COLO668 (cell line): ENCODE results near the gene RASA3.
A peak's percentile ranks its signal among the peaks of the same experiment; 100 is the strongest.
"Not testable (repeated sequence)": the region's sequence is repeated elsewhere in the genome, so short reads cannot be mapped to it uniquely, and the experiment has no call there.

Experiments used
- DNase-seq: peaks from one replicate; lab custom pipeline; 2025; ENCODE audit not compliant: unreplicated experiment; lab: John Stamatoyannopoulos, UW

RASA3 gene

GRCh38 chr13:114128624-114129522 is 3.5 kb downstream of the RASA3 start:
- peak; percentile 70 for DNase-seq

- DNase-seq: no peak
Observed at GRCh38 chr13:114128348-114128623, 4.1 kb downstream of the RASA3 start.

GRCh38 chr13:114127473-114128347 is 4.7 kb downstream of the RASA3 start:
- DNase-seq: no peak

- no peak for DNase-seq
Observed at GRCh38 chr13:114126789-114127472, 5.5 kb downstream of the RASA3 start.

- DNase-seq: not testable (repeated sequence)
Observed at GRCh38 chr13:114126086-114126485, 6.3 kb downstream of the RASA3 start.

- DNase-seq: no peak
Observed at GRCh38 chr13:114125589-114125988, 6.8 kb downstream of the RASA3 start.

GRCh38 chr13:114124921-114125320 is 7.5 kb downstream of the RASA3 start:
- DNase-seq: no peak

- DNase-seq: no peak
Observed at GRCh38 chr13:114124431-114124830, 8.0 kb downstream of the RASA3 start.

- DNase-seq: no peak
Observed at GRCh38 chr13:114123876-114124275, 8.5 kb downstream of the RASA3 start.

- DNase-seq: no peak
Observed at GRCh38 chr13:114123448-114123847, 9.0 kb downstream of the RASA3 start.

GRCh38 chr13:114122591-114123211 is 9.7 kb downstream of the RASA3 start:
- no peak for DNase-seq

- DNase-seq: no peak
Observed at GRCh38 chr13:114122127-114122511, 10.3 kb downstream of the RASA3 start.

GRCh38 chr13:114121496-114122126 is 10.8 kb downstream of the RASA3 start:
- no peak for DNase-seq

GRCh38 chr13:114121031-114121430 is 11.4 kb downstream of the RASA3 start:
- DNase-seq: no peak

- no peak for DNase-seq
Observed at GRCh38 chr13:114120591-114121011, 11.8 kb downstream of the RASA3 start.

- peak; percentile 50 for DNase-seq
Observed at GRCh38 chr13:114119196-114119595, 13.2 kb downstream of the RASA3 start.

GRCh38 chr13:114118511-114119123 is 13.8 kb downstream of the RASA3 start:
- peak; percentile 83 for DNase-seq

- DNase-seq: no peak
Observed at GRCh38 chr13:114118086-114118485, 14.3 kb downstream of the RASA3 start.

GRCh38 chr13:114117341-114117874 is 15.0 kb downstream of the RASA3 start:
- not testable (repeated sequence) for DNase-seq

GRCh38 chr13:114116734-114117133 is 15.7 kb downstream of the RASA3 start:
- DNase-seq: no peak
